ENCODE results near the gene HK1. TPM values are rescaled to one million over a fixed set of nuclear protein-coding genes. Genes with fewer than 3 reads are reported as not detected.
"Not testable (repeated sequence)": the region's sequence is repeated elsewhere in the genome, so short reads cannot be mapped to it uniquely, and the experiment has no call there.

The HK1 gene
- total and polyA plus RNA-seq, 4 donors: 1.8 to 166 (median 7.4) TPM

GRCh38 chr10:69323622-69324021 lies 45.3 kb downstream of the HK1 start:
- no peaks in the 10 kb centered on the region for H3K36me3 ChIP-seq (ENCODE audit: control insufficient read depth in 4 of 4, insufficient read depth in 3 of 4, low read depth in 1 of 4, low read length in 3 of 4)
- no peak overlapping the region for H3K9ac ChIP-seq (ENCODE audit: low read depth in 1 of 2, low read length in 2 of 2)
- 78% methylated on average over 2 of the region's 2 CpGs for WGBS
- H3K9me3 ChIP-seq (ENCODE audit: control insufficient read depth in 4 of 4, low read length in 3 of 4): no peaks in the 10 kb centered on the region
- no peak for TF ChIP-seq HNF4A (conservative IDR thresholded peaks at IDR 0.05)
- no peak for TF ChIP-seq REST (IDR thresholded peaks at IDR 0.05)
- no peak for TF ChIP-seq ZBTB33 (IDR thresholded peaks at IDR 0.05)
- no peak for TF ChIP-seq CTCF (IDR thresholded peaks at IDR 0.05; ENCODE audit: low read depth, low read length, missing input control)
- no peak for TF ChIP-seq FOXA1 (IDR thresholded peaks at IDR 0.05)
- TF ChIP-seq MAX (IDR thresholded peaks at IDR 0.05): no peak
- TF ChIP-seq RXRA (IDR thresholded peaks at IDR 0.05): no peak
- TF ChIP-seq TAF1 (conservative IDR thresholded peaks at IDR 0.05): no peak
- TF ChIP-seq SP1 (IDR thresholded peaks at IDR 0.05): no peak
- no peak for TF ChIP-seq FOXA2 (IDR thresholded peaks at IDR 0.05)
- no peak for TF ChIP-seq GABPA (IDR thresholded peaks at IDR 0.05 in 1 of 2, conservative IDR thresholded peaks at IDR 0.05 in 1 of 2)
- no peak for TF ChIP-seq HNF4G (IDR thresholded peaks at IDR 0.05)
- no peak overlapping the region for H3K27ac ChIP-seq (ENCODE audit: low read depth in 1 of 2, low read length in 2 of 2)
- H3K27me3 ChIP-seq (ENCODE audit: control insufficient read depth in 4 of 4, insufficient read depth in 4 of 4, low read length in 3 of 4): peaks cover 0 to 7% (median 0%) of the 10 kb centered on the region in 4 donors
- no peak overlapping the region for H3K4me3 ChIP-seq (ENCODE audit: low read depth in 1 of 3, low read length in 3 of 3)
- peaks cover 4 to 21% (median 13%) of the 10 kb centered on the region in 4 donors for H3K4me1 ChIP-seq (ENCODE audit: control insufficient read depth in 4 of 4, insufficient read depth in 4 of 4, low read length in 3 of 4)
- no peak for DNase-seq (ENCODE audit: low spot score)

- 84% methylated on average over 1 of the region's 1 CpG for WGBS
- H3K36me3 ChIP-seq (ENCODE audit: control insufficient read depth in 4 of 4, insufficient read depth in 3 of 4, low read depth in 1 of 4, low read length in 3 of 4): no peaks in the 10 kb centered on the region
- peaks cover 0 to 11% (median 7%) of the 10 kb centered on the region in 4 donors for H3K4me1 ChIP-seq (ENCODE audit: control insufficient read depth in 4 of 4, insufficient read depth in 4 of 4, low read length in 3 of 4)
- H3K9ac ChIP-seq (ENCODE audit: low read depth in 1 of 2, low read length in 2 of 2): no peak overlapping the region
- TF ChIP-seq FOXA2 (IDR thresholded peaks at IDR 0.05) (no peak), SP1 (IDR thresholded peaks at IDR 0.05) (no peak), MAX (IDR thresholded peaks at IDR 0.05) (no peak)
- no peak overlapping the region for H3K4me3 ChIP-seq (ENCODE audit: low read depth in 1 of 3, low read length in 3 of 3)
- no peak overlapping the region for H3K27ac ChIP-seq (ENCODE audit: low read depth in 1 of 2, low read length in 2 of 2)
- H3K27me3 ChIP-seq (ENCODE audit: control insufficient read depth in 4 of 4, insufficient read depth in 4 of 4, low read length in 3 of 4): peaks cover 0 to 7% (median 0%) of the 10 kb centered on the region in 4 donors
- no peak for DNase-seq (ENCODE audit: low spot score)
- H3K9me3 ChIP-seq (ENCODE audit: control insufficient read depth in 4 of 4, low read length in 3 of 4): no peaks in the 10 kb centered on the region
Measured at GRCh38 chr10:69324583-69324982, 46.3 kb downstream of the HK1 start.

- H3K9me3 ChIP-seq (ENCODE audit: control insufficient read depth in 4 of 4, low read length in 3 of 4); H3K4me3 ChIP-seq (ENCODE audit: low read depth in 1 of 3, low read length in 3 of 3); H3K9ac ChIP-seq (ENCODE audit: low read depth in 1 of 2, low read length in 2 of 2); H3K27ac ChIP-seq (ENCODE audit: low read depth in 1 of 2, low read length in 2 of 2); H3K27me3 ChIP-seq (ENCODE audit: control insufficient read depth in 4 of 4, insufficient read depth in 4 of 4, low read length in 3 of 4); DNase-seq (ENCODE audit: low spot score); H3K4me1 ChIP-seq (ENCODE audit: control insufficient read depth in 4 of 4, insufficient read depth in 4 of 4, low read length in 3 of 4); H3K36me3 ChIP-seq (ENCODE audit: control insufficient read depth in 4 of 4, insufficient read depth in 3 of 4, low read depth in 1 of 4, low read length in 3 of 4): not testable (repeated sequence)
- WGBS: 70% methylated on average over 24 of the region's 24 CpGs
Measured at GRCh38 chr10:69325637-69326523, 47.6 kb downstream of the HK1 start.

Measured in liver (tissue), 9 donors.